HepG2 (cell line): ENCODE measurements around the gene TNNI3. TPM values are rescaled to one million over a fixed set of nuclear protein-coding genes. Genes with fewer than 3 reads are reported as not detected.

Source experiments
- AKAP8 ChIP-seq: sonication (generic); formaldehyde crosslinking; IDR thresholded peaks from 2 replicates; pipeline ENCODE4 v1.5.1; 2020; ENCODE audit warnings: mild to moderate bottlenecking, missing genetic modification reagents
- CEBPB ChIP-seq: IDR thresholded peaks from 2 replicates; pipeline ENCODE4 v1.6.1; 2011; ENCODE audit warnings: low read depth, low read length, improper control_type of control experiment, borderline replicate concordance
- CREB1 ChIP-seq, 2 experiments: fragments of 450-650 bp in 1 of 2; IDR thresholded peaks; 2 replicates each; pipeline ENCODE4 v1.6.1; 2016 to 2017; ENCODE audit warnings: control low read depth in 1 of 2, mild to moderate bottlenecking in 1 of 2, missing compliant biosample characterization in 1 of 2, missing genetic modification characterization in 1 of 2
- HDAC1 ChIP-seq: sonication (generic); formaldehyde crosslinking; IDR thresholded peaks from 2 replicates; pipeline ENCODE4 v1.5.1; 2020; ENCODE audit warnings: mild to moderate bottlenecking, missing genetic modification reagents
- MEF2D ChIP-seq: sonication (generic); formaldehyde crosslinking; IDR thresholded peaks from 2 replicates; pipeline ENCODE4 v1.5.1; 2020; ENCODE audit warnings: mild to moderate bottlenecking, missing genetic modification reagents
- MXI1 ChIP-seq: IDR thresholded peaks from 3 replicates; pipeline ENCODE4 v1.6.1; 2012; ENCODE audit warnings: low read depth, low read length, inconsistent platforms, borderline replicate concordance
- NFE2L2 ChIP-seq: fragments of 150-350 bp; IDR thresholded peaks from 2 replicates; pipeline ENCODE4 v1.6.1; 2014; ENCODE audit warnings: low read length
- NFIC ChIP-seq: IDR thresholded peaks from 2 replicates; pipeline ENCODE4 v1.6.1; 2012; ENCODE audit warnings: mild to moderate bottlenecking, low read length, inconsistent platforms
- NR0B2 ChIP-seq: sonication (generic); formaldehyde crosslinking; IDR thresholded peaks from 2 replicates; pipeline ENCODE4 v1.4.0; 2020; ENCODE audit warnings: mild to moderate bottlenecking, missing genetic modification reagents
- PPARG ChIP-seq: conservative IDR thresholded peaks from 2 replicates; pipeline ENCODE4 v1.6.1; 2016; ENCODE audit warnings: missing biosample characterization, missing genetic modification reagents
- SOX5 ChIP-seq: IDR thresholded peaks from 2 replicates; pipeline ENCODE4 v1.6.1; 2016; ENCODE audit warnings: borderline replicate concordance
- SP1 ChIP-seq, 2 experiments: fragments of 450-650 bp in 1 of 2; sonication (generic) in 1 of 2; formaldehyde crosslinking in 1 of 2; IDR thresholded peaks; 2 replicates each; pipeline versions ENCODE4 v1.4.0 to v1.6.1; 2016 to 2020; ENCODE audit warnings: missing genetic modification reagents in 1 of 2
- SP4 ChIP-seq: sonication (generic); formaldehyde crosslinking; IDR thresholded peaks from 2 replicates; pipeline ENCODE4 v1.8.1; 2023; ENCODE audit warnings: mild to moderate bottlenecking, missing genetic modification reagents
- TIGD3 ChIP-seq: sonication (generic); formaldehyde crosslinking; IDR thresholded peaks from 2 replicates; pipeline ENCODE4 v1.5.1; 2020; ENCODE audit warnings: mild to moderate bottlenecking, missing genetic modification reagents, borderline replicate concordance
- ZBTB39 ChIP-seq: sonication (generic); formaldehyde crosslinking; IDR thresholded peaks from 2 replicates; pipeline ENCODE4 v1.5.0; 2020; ENCODE audit warnings: missing genetic modification reagents
- ZFP91 ChIP-seq: sonication (generic); formaldehyde crosslinking; IDR thresholded peaks from 2 replicates; pipeline ENCODE4 v1.9.0; 2022; ENCODE audit warnings: missing genetic modification reagents, mild to moderate bottlenecking, borderline replicate concordance
- ZNF20 ChIP-seq: sonication (generic); formaldehyde crosslinking; IDR thresholded peaks from 2 replicates; pipeline ENCODE4 v1.4.0; 2020; ENCODE audit warnings: mild to moderate bottlenecking, moderate library complexity, missing genetic modification reagents
- ZNF546 ChIP-seq: sonication (generic); formaldehyde crosslinking; conservative IDR thresholded peaks from 2 replicates; pipeline ENCODE4 v1.8.1; 2023; ENCODE audit warnings: mild to moderate bottlenecking, missing genetic modification reagents
- ZSCAN31 ChIP-seq: sonication (generic); formaldehyde crosslinking; IDR thresholded peaks from 2 replicates; pipeline ENCODE4 v1.5.0; 2020; ENCODE audit warnings: low read depth, mild to moderate bottlenecking, missing genetic modification reagents
- polyA plus RNA-seq, 8 experiments: library from polyadenylated mRNA; depleted of rRNA in 3 of 8; stranded (reverse) in 7 of 8; unstranded in 1 of 8; fragments of >200 nt; fragmentation: Illumina TruSeq in 4 of 8; extraction: Trizol in 4 of 8; gene quantifications; 2 replicates each; pipeline versions ENCODE4 v1.2.1 to v1.2.3, GENCODE V29; 2011 to 2016; ENCODE audit warnings: low read depth in 4 of 8, missing spikeins in 1 of 8, mixed read lengths in 1 of 8; ENCODE audit not compliant: insufficient read depth in 1 of 8
- total RNA-seq, 5 experiments: library from RNA; depleted of rRNA; stranded (reverse); fragments of >200 nt; fragmentation: Illumina TruSeq; extraction: Trizol; gene quantifications; 2 replicates each; pipeline ENCODE4 v1.2.3, GENCODE V29; 2016; ENCODE audit warnings: low read depth in 1 of 5

The TNNI3 gene
- total and polyA plus RNA-seq, 2 of the 13 experiments (the other 11 are each of a cell fraction or from before 2014, with no cell fraction given), result 3.5 to 3.7 TPM

- TF ChIP-seq ZFP91 (CRISPR knock-in tag), result no peak
- TF ChIP-seq HDAC1, result peak; percentile 86
- 0 out of 2 replicates have a peak, but pooled peaks have one; percentile 33 for TF ChIP-seq ZSCAN31 (CRISPR knock-in tag)
- no peak for TF ChIP-seq NFIC
- no peak for TF ChIP-seq ZNF546 (CRISPR knock-in tag)
- no peak for TF ChIP-seq ZNF20 (CRISPR knock-in tag)
- TF ChIP-seq ZBTB39 (CRISPR knock-in tag), result no peak
- TF ChIP-seq CREB1 (IDR thresholded peaks at IDR 0.05), result peak; percentile 71
- TF ChIP-seq CREB1 (CRISPR knock-in tag; IDR thresholded peaks at IDR 0.05), result peak; percentile 36; the same call in 1 of the 2 replicates
- peak; percentile 95 for TF ChIP-seq MXI1
- TF ChIP-seq SOX5 (CRISPR knock-in tag), result no peak
- no peak for TF ChIP-seq NFE2L2
- no peak for TF ChIP-seq SP1 (IDR thresholded peaks at IDR 0.05)
- TF ChIP-seq SP1 (CRISPR knock-in tag; IDR thresholded peaks at IDR 0.05), result peak; percentile 93
- TF ChIP-seq PPARG (CRISPR knock-in tag), result 0 out of 2 replicates have a peak, but pooled peaks have one; percentile 14
- TF ChIP-seq MEF2D, result 0 out of 2 replicates have a peak, but pooled peaks have one; percentile 21
- TF ChIP-seq TIGD3 (CRISPR knock-in tag), result no peak
- TF ChIP-seq CEBPB, result peak; percentile 48; the same call in 1 of the 2 replicates
- peak; percentile 97 for TF ChIP-seq SP4 (CRISPR knock-in tag)
- TF ChIP-seq AKAP8 (CRISPR knock-in tag), result no peak
- no peak for TF ChIP-seq NR0B2
Observed at GRCh38 chr19:55166530-55167268, 9.2 kb upstream of the TNNI3 start, which contains the start of gene DNAAF3 (continued).
